Endothelial cell of umbilical vein (primary cell): ENCODE measurements around the gene AIRE.

Experiments
- CTCF ChIP-seq, 2 donors: IDR thresholded peaks; 1 replicate in 1 of 2; 2 replicates in 1 of 2; pipeline ENCODE4 v1.5.1; 2011; ENCODE audit warnings: low read length in 2 of 2, mild to moderate bottlenecking in 2 of 2, moderate library complexity in 2 of 2, control low read depth in 1 of 2, inconsistent platforms in 1 of 2, low read depth in 1 of 2; ENCODE audit not compliant: insufficient read depth in 1 of 2; ENCODE audit errors: extremely low read depth in 1 of 2
- POLR2A ChIP-seq: IDR thresholded peaks from 2 replicates; pipeline ENCODE4 v1.6.1; 2012; ENCODE audit warnings: low read depth, mild to moderate bottlenecking, control low read depth, low read length

GRCh38 chr21:44279354-44280260 is 6.1 kb upstream of the AIRE start:
- TF ChIP-seq CTCF (IDR thresholded peaks at IDR 0.05; ENCODE audit: extremely low read depth in 1 of 2, insufficient read depth in 1 of 2, low read depth in 1 of 2, low read length in 2 of 2) (no peak), POLR2A (no peak)
